Measurements from ENCODE around the gene TACO1.

Gene TACO1

GRCh38 chr17:63644846-63645245 is 44.2 kb downstream of the TACO1 start:
- H3K27ac ChIP-seq (ENCODE audit: extremely low read depth, low read depth, low read length): no peak overlapping the region
- H3K4me1 ChIP-seq (ENCODE audit: control insufficient read depth, insufficient read depth, low read length): no peaks in the 10 kb centered on the region
- ChIA-PET POLR2A (no interaction called here), CTCF (interaction anchor here (0.7 kb wide), 2 partner anchors 31 to 238 kb away, joined by 3 read pairs; no protein-coding TSS in a partner anchor)
- no peak overlapping the region for H3K4me3 ChIP-seq (ENCODE audit: low read depth, low read length)
- H3K36me3 ChIP-seq (ENCODE audit: control insufficient read depth in 2 of 2, insufficient read depth in 1 of 2, low read length in 2 of 2): peaks cover 35 to 54% of the 10 kb centered on the region in 2 experiments
- no peaks in the 10 kb centered on the region for H3K9me3 ChIP-seq (ENCODE audit: control insufficient read depth, insufficient read depth, low read depth, low read length)
- TF ChIP-seq ZBTB17 (tag by site-specific recombination; IDR thresholded peaks at IDR 0.05) (no peak), KLF17 (tag by site-specific recombination; IDR thresholded peaks at IDR 0.05) (no peak), ZNF426 (tag by site-specific recombination; IDR thresholded peaks at IDR 0.05) (no peak), ZNF184 (tag by site-specific recombination; IDR thresholded peaks at IDR 0.05) (no peak), ZNF394 (tag by site-specific recombination; IDR thresholded peaks at IDR 0.05; ENCODE audit: borderline replicate concordance) (no peak), ZNF518A (tag by site-specific recombination; conservative IDR thresholded peaks at IDR 0.05; ENCODE audit: low read depth) (no peak), ZNF138 (tag by site-specific recombination; IDR thresholded peaks at IDR 0.05; ENCODE audit: borderline replicate concordance) (no peak), PRDM10 (tag by site-specific recombination; IDR thresholded peaks at IDR 0.05) (no peak), ZSCAN16 (tag by site-specific recombination; IDR thresholded peaks at IDR 0.05) (no peak)

GRCh38 chr17:63645775-63646487 is 45.2 kb downstream of the TACO1 start:
- CTCF ChIA-PET: interaction anchor here (0.6 to 0.7 kb wide), 2 partner anchors 30 to 238 kb away, joined by 3 read pairs; no protein-coding TSS in a partner anchor
- H3K27ac ChIP-seq (ENCODE audit: extremely low read depth, low read depth, low read length): no peak overlapping the region
- H3K4me1 ChIP-seq (ENCODE audit: control insufficient read depth, insufficient read depth, low read length): no peaks in the 10 kb centered on the region
- no peaks in the 10 kb centered on the region for H3K9me3 ChIP-seq (ENCODE audit: control insufficient read depth, insufficient read depth, low read depth, low read length)
- H3K36me3 ChIP-seq (ENCODE audit: control insufficient read depth in 2 of 2, insufficient read depth in 1 of 2, low read length in 2 of 2): peaks cover 41 to 46% of the 10 kb centered on the region in 2 experiments
- POLR2A ChIA-PET: no interaction called here
- H3K4me3 ChIP-seq (ENCODE audit: low read depth, low read length): no peak overlapping the region
- no peak for TF ChIP-seq OVOL3 (tag by site-specific recombination; IDR thresholded peaks at IDR 0.05)
- TF ChIP-seq ZNF513 (tag by site-specific recombination; IDR thresholded peaks at IDR 0.05): no peak
- TF ChIP-seq ZNF426 (tag by site-specific recombination; IDR thresholded peaks at IDR 0.05): no peak
- TF ChIP-seq ZNF791 (tag by site-specific recombination; IDR thresholded peaks at IDR 0.05): no peak
- TF ChIP-seq SP3 (tag by site-specific recombination; IDR thresholded peaks at IDR 0.05): no peak
- no peak for TF ChIP-seq ZNF449 (tag by site-specific recombination; IDR thresholded peaks at IDR 0.05)
- no peak for TF ChIP-seq PRDM4 (tag by site-specific recombination; IDR thresholded peaks at IDR 0.05)
- TF ChIP-seq ZBTB7A (tag by site-specific recombination; IDR thresholded peaks at IDR 0.05; ENCODE audit: low read depth): no peak
- no peak for TF ChIP-seq ZXDB (tag by site-specific recombination; IDR thresholded peaks at IDR 0.05)
- TF ChIP-seq ZNF354C (tag by site-specific recombination; IDR thresholded peaks at IDR 0.05; ENCODE audit: borderline replicate concordance, low read depth): no peak
